SK-N-SH treated with all-trans-retinoic acid at 6 μM for 48 hours (cell line): ENCODE measurements around the gene PKDCC.
A peak's percentile ranks its signal among the peaks of the same experiment; 100 is the strongest.

Source experiments
- ATAC-seq: fragments of 200-7000 bp; cut with Tn5 transposase; 3 replicates; pipeline ENCODE4 v1.9.1; 2020; ENCODE audit warnings: mild to moderate bottlenecking, moderate library complexity
- CSRNP3 ChIP-seq: fragments of 250-450 bp; sonication (Bioruptor Pico); IDR thresholded peaks from 2 replicates; pipeline ENCODE4 v1.5.1; 2021; ENCODE audit warnings: mild to moderate bottlenecking, moderate library complexity
- GLIS3 ChIP-seq: fragments of 250-450 bp; sonication (Bioruptor Pico); IDR thresholded peaks from 2 replicates; pipeline ENCODE4 v1.5.0; 2020; ENCODE audit warnings: mild to moderate bottlenecking, moderate library complexity
- ISL1 ChIP-seq: fragments of 250-450 bp; sonication (Bioruptor Pico); IDR thresholded peaks from 2 replicates; pipeline ENCODE4 v2.1.2; 2022; ENCODE audit warnings: mild to moderate bottlenecking, moderate library complexity
- PATZ1 ChIP-seq: fragments of 250-450 bp; sonication (Bioruptor Pico); IDR thresholded peaks from 2 replicates; pipeline ENCODE4 v1.8.0; 2020; ENCODE audit warnings: mild to moderate bottlenecking, moderate library complexity, borderline replicate concordance
- POU6F1 ChIP-seq: fragments of 250-450 bp; sonication (Bioruptor Pico); IDR thresholded peaks from 2 replicates; pipeline ENCODE4 v1.8.0; 2021; ENCODE audit warnings: low read depth, mild to moderate bottlenecking, moderate library complexity, borderline replicate concordance
- RARB ChIP-seq: fragments of 250-450 bp; sonication (Bioruptor Pico); IDR thresholded peaks from 2 replicates; pipeline ENCODE4 v1.8.0; 2021; ENCODE audit warnings: mild to moderate bottlenecking, moderate library complexity
- SNAI2 ChIP-seq: fragments of 250-450 bp; sonication (Bioruptor Pico); IDR thresholded peaks from 2 replicates; pipeline ENCODE4 v1.5.0; 2020; ENCODE audit warnings: mild to moderate bottlenecking, moderate library complexity
- TCF4 ChIP-seq: fragments of 250-450 bp; sonication (Bioruptor Pico); IDR thresholded peaks from 2 replicates; pipeline ENCODE4 v1.8.0; 2021; ENCODE audit warnings: mild to moderate bottlenecking, moderate library complexity, borderline replicate concordance
- TOX ChIP-seq: fragments of 250-450 bp; sonication (Bioruptor Pico); IDR thresholded peaks from 2 replicates; pipeline ENCODE4 v1.8.0; 2021; ENCODE audit warnings: mild to moderate bottlenecking, moderate library complexity, borderline replicate concordance
- ZC3H10 ChIP-seq: fragments of 250-450 bp; sonication (Bioruptor Pico); IDR thresholded peaks from 2 replicates; pipeline ENCODE4 v1.5.1; 2021; ENCODE audit warnings: mild to moderate bottlenecking, moderate library complexity
- ZFP3 ChIP-seq: fragments of 250-450 bp; sonication (Bioruptor Pico); IDR thresholded peaks from 2 replicates; pipeline ENCODE4 v1.5.0; 2020; ENCODE audit warnings: mild to moderate bottlenecking, moderate library complexity
- ZFP30 ChIP-seq: fragments of 450-650 bp; formaldehyde crosslinking; IDR thresholded peaks from 2 replicates; pipeline ENCODE4 v1.5.0; 2022; ENCODE audit warnings: mild to moderate bottlenecking, moderate library complexity
- ZNF565 ChIP-seq: fragments of 450-650 bp; formaldehyde crosslinking; conservative IDR thresholded peaks from 2 replicates; pipeline ENCODE4 v1.5.0; 2020; ENCODE audit warnings: low read depth, mild to moderate bottlenecking, moderate library complexity
- ZNF70 ChIP-seq: fragments of 450-650 bp; formaldehyde crosslinking; IDR thresholded peaks from 2 replicates; pipeline ENCODE4 v1.5.0; 2020; ENCODE audit warnings: mild to moderate bottlenecking, moderate library complexity
- ZNF8 ChIP-seq: fragments of 450-650 bp; formaldehyde crosslinking; IDR thresholded peaks from 2 replicates; pipeline ENCODE4 v1.5.0; 2020; ENCODE audit warnings: mild to moderate bottlenecking, moderate library complexity
- TF ChIP-seq, protein P1 (sequence below): fragments of 250-450 bp; sonication (Bioruptor Pico); IDR thresholded peaks from 2 replicates; pipeline ENCODE4 v1.5.1; 2020; ENCODE audit warnings: low read depth, mild to moderate bottlenecking, moderate library complexity

The PKDCC gene

DNA sequence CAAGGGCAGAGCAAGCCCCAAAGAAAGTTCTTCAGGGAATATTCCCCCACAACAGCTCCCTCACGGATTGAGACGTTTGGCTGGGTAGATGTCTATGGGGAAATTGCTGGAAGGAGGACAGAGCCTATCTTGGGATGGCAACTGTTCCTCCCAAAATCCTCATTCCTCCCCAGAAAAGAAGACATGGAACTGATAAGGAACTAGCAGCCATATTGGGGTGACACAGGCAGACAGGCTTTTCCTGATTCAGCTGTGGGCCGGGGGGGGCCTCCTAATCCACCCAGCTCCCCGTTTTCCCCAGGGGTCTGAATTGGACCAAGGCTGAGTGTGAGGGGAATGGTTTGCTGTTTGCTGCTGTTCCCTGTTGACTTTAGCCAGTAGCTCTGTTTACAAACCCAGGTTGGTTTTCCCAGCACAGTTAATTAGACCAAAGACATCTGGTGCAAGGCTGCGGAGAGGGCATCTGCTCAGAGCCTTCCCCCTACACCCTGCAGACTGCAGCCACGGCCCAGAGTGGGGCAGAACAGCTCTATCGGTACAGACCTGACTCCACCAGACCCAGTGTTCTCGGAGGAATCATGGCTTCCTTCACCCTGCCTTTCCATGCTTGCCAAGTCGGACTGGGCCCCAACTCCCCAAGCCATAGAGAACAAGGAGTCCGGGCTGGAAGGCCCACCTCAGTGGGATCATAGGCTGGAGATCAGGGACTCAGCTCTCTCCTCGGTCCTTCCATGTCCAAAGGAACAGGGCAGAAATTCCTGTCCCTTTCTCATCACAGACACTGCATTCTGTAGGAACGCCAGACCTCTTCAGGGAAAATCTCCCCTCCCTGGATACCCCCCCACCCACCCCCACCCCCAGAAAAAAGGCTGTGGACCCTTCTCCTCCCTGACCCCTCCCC, 1.7 kb upstream of the PKDCC start (continued):
- TF ChIP-seq, protein P1, sequence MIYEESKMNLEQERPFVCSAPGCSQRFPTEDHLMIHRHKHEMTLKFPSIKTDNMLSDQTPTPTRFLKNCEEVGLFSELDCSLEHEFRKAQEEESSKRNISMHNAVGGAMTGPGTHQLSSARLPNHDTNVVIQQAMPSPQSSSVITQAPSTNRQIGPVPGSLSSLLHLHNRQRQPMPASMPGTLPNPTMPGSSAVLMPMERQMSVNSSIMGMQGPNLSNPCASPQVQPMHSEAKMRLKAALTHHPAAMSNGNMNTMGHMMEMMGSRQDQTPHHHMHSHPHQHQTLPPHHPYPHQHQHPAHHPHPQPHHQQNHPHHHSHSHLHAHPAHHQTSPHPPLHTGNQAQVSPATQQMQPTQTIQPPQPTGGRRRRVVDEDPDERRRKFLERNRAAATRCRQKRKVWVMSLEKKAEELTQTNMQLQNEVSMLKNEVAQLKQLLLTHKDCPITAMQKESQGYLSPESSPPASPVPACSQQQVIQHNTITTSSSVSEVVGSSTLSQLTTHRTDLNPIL (CRISPR knock-in tag), result no peak
- 0 out of 2 replicates have a peak, but pooled peaks have one; percentile 14 for TF ChIP-seq ZNF565 (CRISPR knock-in tag)
- no peak for TF ChIP-seq SNAI2 (CRISPR knock-in tag)
- no peak for TF ChIP-seq TOX (CRISPR knock-in tag)
- peak; percentile 81 for TF ChIP-seq ZNF70
- TF ChIP-seq ZNF8 (CRISPR knock-in tag), result no peak
- no peak for TF ChIP-seq CSRNP3 (CRISPR knock-in tag)
- TF ChIP-seq RARB, result no peak
- TF ChIP-seq ZC3H10 (CRISPR knock-in tag), result no peak
- TF ChIP-seq POU6F1 (CRISPR knock-in tag), result no peak

DNA sequence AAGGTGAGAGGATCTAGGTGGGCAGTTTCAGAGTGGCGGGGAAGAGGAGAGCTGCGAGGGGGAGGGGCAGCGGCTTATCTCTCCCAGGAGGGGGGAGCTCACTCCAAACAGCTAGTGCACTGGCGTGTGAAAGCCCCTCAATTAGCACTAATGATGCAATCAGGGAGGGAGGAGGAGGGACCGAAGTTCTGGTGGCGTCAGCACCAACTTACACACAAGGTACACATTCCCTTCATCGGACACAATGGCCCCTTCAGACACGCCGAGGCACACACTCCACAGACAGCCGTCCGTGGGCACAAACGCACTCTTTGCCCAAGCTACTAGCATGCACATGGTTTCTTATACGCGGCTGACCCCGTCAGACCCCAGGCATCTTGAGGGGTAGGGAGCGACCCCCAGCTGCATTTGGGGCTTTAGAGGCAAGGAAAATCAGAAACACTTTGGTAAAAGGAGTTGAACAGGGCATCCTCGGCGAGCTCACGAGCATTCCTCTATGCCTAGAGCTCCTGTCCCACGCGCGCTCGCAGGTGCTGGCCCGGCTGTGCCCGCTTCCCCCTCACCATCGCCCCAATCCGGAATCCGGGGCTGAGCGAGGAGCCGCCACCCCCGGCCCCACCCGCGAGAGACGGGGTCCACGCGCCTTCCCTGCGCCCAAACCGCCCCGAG, 868 bp upstream of the PKDCC start:
- 0 out of 2 replicates have a peak, but pooled peaks have one; percentile 36 for TF ChIP-seq CSRNP3 (CRISPR knock-in tag)
- TF ChIP-seq, protein P1 (CRISPR knock-in tag), result no peak
- TF ChIP-seq PATZ1 (CRISPR knock-in tag), result peak; percentile 45; the same call in 1 of the 2 replicates
- TF ChIP-seq, all 23 proteins: peak for 2
- ATAC-seq, result peak; percentile 30

GRCh38 chr2:42048299-42049220, 739 bp downstream of the PKDCC start:
- ATAC-seq, result peak; percentile 15
- TF ChIP-seq ZNF70, result no peak
- TF ChIP-seq ISL1 (CRISPR knock-in tag), result no peak
- TF ChIP-seq ZFP30 (CRISPR knock-in tag), result no peak
- TF ChIP-seq ZC3H10 (CRISPR knock-in tag), result no peak
- TF ChIP-seq, protein P1 (CRISPR knock-in tag), result no peak
- TF ChIP-seq ZFP3, result no peak
- TF ChIP-seq TCF4 (CRISPR knock-in tag), result no peak
- no peak for TF ChIP-seq GLIS3 (CRISPR knock-in tag)
- no peak for TF ChIP-seq POU6F1 (CRISPR knock-in tag)
